PC-3 (cell line): Measurements from ENCODE around the gene TSHZ2. TPM values are rescaled to one million over a fixed set of nuclear protein-coding genes. Genes with fewer than 3 reads are reported as not detected.

Experiments used
- ATAC-seq: fragments of 200-7000 bp; cut with Tn5 transposase; 2 replicates; pipeline ENCODE4 v1.9.1; 2020; ENCODE audit warnings: mild to moderate bottlenecking, moderate library complexity
- BruUV-seq: library from RNA; stranded (reverse); fragments of 400-500 nt; replicated peaks from 2 replicates; lab custom pipeline; 2021; lab: Mats Ljungman, UMichigan
- CTCF ChIA-PET: fragments of 300-600 bp; sonication (Branson Sonifier 250); formaldehyde crosslinking; loops from one replicate; lab custom pipeline; 2022; ENCODE audit warnings: antibody characterized with exemption; lab: Charles Lee
- POLR2A ChIA-PET: fragments of 300-600 bp; sonication (Branson Sonifier 250); formaldehyde crosslinking; loops from one replicate; lab custom pipeline; 2022; ENCODE audit warnings: antibody characterized with exemption; ENCODE audit not compliant: unreplicated experiment; lab: Charles Lee
- DNase-seq: peaks from one replicate; pipeline ENCODE4 v3.0.0-alpha.2; 2015
- H2AFZ ChIP-seq: fragments of 300-600 bp; sonication (generic); 2 replicates; pipeline ENCODE4 v1.6.0; 2016; ENCODE audit warnings: antibody characterized with exemption, low read length
- H3F3A ChIP-seq: fragments of 300-600 bp; sonication (generic); one replicate; pipeline ENCODE4 v1.6.0; 2017; ENCODE audit warnings: antibody characterized with exemption, low read length, control low read depth, mild to moderate bottlenecking; ENCODE audit not compliant: unreplicated experiment
- H3K27ac ChIP-seq: fragments of 300-600 bp; sonication (generic); 2 replicates; pipeline ENCODE4 v1.5.1; 2016; ENCODE audit warnings: mild to moderate bottlenecking, low read length
- H3K27me3 ChIP-seq: fragments of 300-600 bp; sonication (generic); 2 replicates; pipeline ENCODE4 v1.6.1; 2016; ENCODE audit warnings: low read length, mixed read lengths
- H3K36me3 ChIP-seq: fragments of 300-600 bp; sonication (generic); 2 replicates; pipeline ENCODE4 v1.6.1; 2016; ENCODE audit warnings: low read depth, mixed run types, low read length, mixed read lengths
- H3K4me1 ChIP-seq: fragments of 300-600 bp; sonication (generic); 2 replicates; pipeline ENCODE4 v1.5.1; 2016; ENCODE audit warnings: low read length; ENCODE audit not compliant: insufficient read depth
- H3K4me2 ChIP-seq: fragments of 300-600 bp; sonication (generic); 2 replicates; pipeline ENCODE4 v1.6.0; 2016; ENCODE audit warnings: low read length
- H3K4me3 ChIP-seq: fragments of 300-600 bp; sonication (generic); 2 replicates; pipeline ENCODE4 v1.5.1; 2016; ENCODE audit warnings: mild to moderate bottlenecking, low read length, mixed read lengths
- H3K79me2 ChIP-seq: fragments of 300-600 bp; sonication (generic); 2 replicates; pipeline ENCODE4 v1.6.1; 2017; ENCODE audit warnings: low read length, mixed read lengths
- H3K9ac ChIP-seq: fragments of 300-600 bp; sonication (generic); 2 replicates; pipeline ENCODE4 v1.6.0; 2016; ENCODE audit warnings: mild to moderate bottlenecking, low read length
- H3K9me2 ChIP-seq: fragments of 300-600 bp; sonication (generic); replicated peaks from 2 replicates; pipeline ENCODE4 v1.6.1; 2016; ENCODE audit warnings: mixed run types, low read length, mixed read lengths
- H3K9me3 ChIP-seq: fragments of 300-600 bp; sonication (generic); 2 replicates; pipeline ENCODE4 v1.6.1; 2016; ENCODE audit warnings: low read length, mixed read lengths
- H4K20me1 ChIP-seq: fragments of 300-600 bp; sonication (generic); 2 replicates; pipeline ENCODE4 v1.6.1; 2016; ENCODE audit warnings: low read length, mixed read lengths
- EZH2 ChIP-seq: fragments of 300-600 bp; sonication (generic); IDR thresholded peaks from one replicate; pipeline ENCODE4 v1.6.1; 2017; ENCODE audit warnings: antibody characterized with exemption, mild to moderate bottlenecking, low read length; ENCODE audit not compliant: unreplicated experiment
- EZH2phosphoT487 ChIP-seq: fragments of 300-600 bp; sonication (generic); IDR thresholded peaks from 2 replicates; pipeline ENCODE4 v1.6.1; 2018; ENCODE audit warnings: mild to moderate bottlenecking, antibody characterized with exemption, low read length, borderline replicate concordance
- intact Hi-C: fragments of 100-400 bp; cut with micrococcal nuclease; formaldehyde crosslinking; loops from 2 replicates; pipeline ENCODE4 v1.9.0; 2023
- total RNA-seq: library from RNA; depleted of rRNA; stranded (reverse); fragments of >200 nt; gene quantifications from 2 replicates; pipeline ENCODE4 v1.2.3, GENCODE V29; 2014
- TF ChIP-seq, protein P1 (sequence below): fragments of 300-600 bp; sonication (generic); conservative IDR thresholded peaks from 2 replicates; pipeline ENCODE4 v1.5.1; 2017; ENCODE audit warnings: antibody characterized with exemption, low read depth, mild to moderate bottlenecking, low read length

TSHZ2 gene
- total RNA-seq, 1 experiment from 2014 or later: not detected

DNA sequence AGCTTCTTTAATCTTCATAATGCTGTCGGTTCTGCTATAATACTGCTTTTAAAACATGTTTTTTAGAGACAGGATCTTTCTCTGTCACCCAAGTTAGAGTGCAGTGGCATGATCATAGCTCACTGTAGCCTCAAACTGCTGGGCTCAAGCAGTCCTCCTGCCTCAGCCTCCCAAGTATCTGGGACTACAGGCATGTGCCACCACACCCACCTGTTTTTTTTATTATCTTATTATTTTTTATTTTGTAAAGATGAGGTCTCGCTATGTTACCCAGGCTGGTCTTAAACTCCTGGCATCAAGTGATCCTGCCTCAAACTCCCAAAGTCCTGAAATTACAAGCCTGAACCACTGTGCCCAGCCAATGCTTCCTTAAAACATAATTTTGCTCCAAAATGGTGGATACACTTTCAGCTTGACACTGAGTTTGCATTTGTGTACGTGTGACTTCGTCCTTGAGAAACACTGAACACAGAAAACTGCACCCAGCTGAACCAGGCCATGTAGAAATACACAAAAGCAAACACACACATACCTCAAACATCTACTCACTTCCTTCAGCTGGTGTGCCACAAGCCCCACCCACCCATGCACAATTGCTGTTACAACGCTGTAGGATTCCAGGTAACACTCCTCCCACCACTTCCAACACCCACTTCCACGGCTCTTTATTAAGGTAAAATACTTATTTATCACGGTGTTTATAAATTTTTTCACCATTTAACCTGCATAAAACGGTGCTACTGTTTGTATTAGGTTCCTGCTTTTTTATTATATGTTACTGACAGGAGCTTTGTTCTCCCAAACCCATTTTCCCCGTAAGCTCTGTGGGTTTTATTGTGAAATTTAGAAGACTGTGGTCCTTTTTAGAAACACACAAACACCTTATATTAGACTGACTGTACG lies 109.1 kb downstream of the TSHZ2 start:
- Histone ChIP-seq H3K4me2 (no peak overlapping the region), H3K79me2 (no peaks in the 10 kb centered on the region), H3K9ac (no peak overlapping the region), H3K27me3 (peaks cover 8% of the 10 kb centered on the region), H2AFZ (no peak overlapping the region), H3K9me3 (peaks cover 5% of the 10 kb centered on the region; the same call in 1 of the 2 replicates), H3K9me2 (no peaks in the 10 kb centered on the region), H3K27ac (no peak overlapping the region), H3K36me3 (no peaks in the 10 kb centered on the region), H3F3A (no peaks in the 10 kb centered on the region), H3K4me1 (peaks cover 4% of the 10 kb centered on the region; the same call in 1 of the 2 replicates), H3K4me3 (no peak overlapping the region), H4K20me1 (no peaks in the 10 kb centered on the region)
- BruUV-seq: no TSS peak
- DNase-seq (peak; percentile 51), ATAC-seq (no peak)
- intact Hi-C loops: no loop called here
- TF ChIP-seq EZH2: no peak
- TF ChIP-seq EZH2phosphoT487: no peak
- TF ChIP-seq, protein P1, sequence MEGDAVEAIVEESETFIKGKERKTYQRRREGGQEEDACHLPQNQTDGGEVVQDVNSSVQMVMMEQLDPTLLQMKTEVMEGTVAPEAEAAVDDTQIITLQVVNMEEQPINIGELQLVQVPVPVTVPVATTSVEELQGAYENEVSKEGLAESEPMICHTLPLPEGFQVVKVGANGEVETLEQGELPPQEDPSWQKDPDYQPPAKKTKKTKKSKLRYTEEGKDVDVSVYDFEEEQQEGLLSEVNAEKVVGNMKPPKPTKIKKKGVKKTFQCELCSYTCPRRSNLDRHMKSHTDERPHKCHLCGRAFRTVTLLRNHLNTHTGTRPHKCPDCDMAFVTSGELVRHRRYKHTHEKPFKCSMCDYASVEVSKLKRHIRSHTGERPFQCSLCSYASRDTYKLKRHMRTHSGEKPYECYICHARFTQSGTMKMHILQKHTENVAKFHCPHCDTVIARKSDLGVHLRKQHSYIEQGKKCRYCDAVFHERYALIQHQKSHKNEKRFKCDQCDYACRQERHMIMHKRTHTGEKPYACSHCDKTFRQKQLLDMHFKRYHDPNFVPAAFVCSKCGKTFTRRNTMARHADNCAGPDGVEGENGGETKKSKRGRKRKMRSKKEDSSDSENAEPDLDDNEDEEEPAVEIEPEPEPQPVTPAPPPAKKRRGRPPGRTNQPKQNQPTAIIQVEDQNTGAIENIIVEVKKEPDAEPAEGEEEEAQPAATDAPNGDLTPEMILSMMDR: no peak
- CTCF ChIA-PET: no interaction called here
- POLR2A ChIA-PET: no interaction called here

DNA sequence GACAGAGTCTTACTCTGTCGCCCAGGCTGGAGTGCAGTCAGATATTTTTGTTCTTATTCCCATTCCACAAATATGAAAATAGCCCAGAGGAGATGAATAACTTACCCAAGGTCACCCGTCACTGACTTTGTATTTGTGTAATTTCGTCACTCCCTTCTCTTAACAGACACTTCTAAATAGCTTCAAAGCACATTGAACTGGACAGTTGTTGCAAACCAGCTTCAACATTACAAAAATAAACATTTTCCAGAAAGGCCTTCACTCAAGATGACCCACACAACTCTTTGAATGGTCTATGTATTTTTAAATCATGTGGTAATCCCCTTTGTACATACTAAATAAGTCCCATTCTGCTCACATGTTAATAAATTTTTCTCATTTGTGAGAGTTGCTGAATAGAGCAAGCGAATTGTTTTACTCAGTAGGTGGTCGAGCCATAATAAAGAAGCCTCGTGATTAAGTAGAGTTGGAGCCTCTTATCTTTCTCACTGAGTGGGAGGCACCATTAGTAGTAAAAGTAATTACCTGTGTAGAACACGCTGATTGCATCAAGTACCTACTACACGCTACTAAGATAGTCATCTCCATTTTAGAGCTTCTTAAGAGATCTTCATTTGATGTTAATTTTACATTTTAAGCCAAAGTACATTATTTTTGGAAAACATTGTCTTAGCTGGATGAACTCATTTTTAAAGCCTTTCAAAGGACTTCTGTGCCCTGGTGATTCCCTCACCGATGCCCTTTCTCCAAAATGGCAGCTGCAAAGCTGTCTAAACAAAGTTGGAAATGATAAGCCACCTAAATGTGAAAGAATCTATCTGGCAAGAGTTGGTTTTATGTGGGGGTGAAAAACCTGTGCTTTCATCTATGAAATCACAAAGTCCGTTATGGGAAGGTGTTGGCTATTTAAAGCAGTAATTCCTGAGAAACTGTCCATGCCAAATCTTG lies 110.0 kb downstream of the TSHZ2 start:
- Histone ChIP-seq H3K4me2 (no peak overlapping the region), H3K9me3 (peaks cover 5% of the 10 kb centered on the region; the same call in 1 of the 2 replicates), H3K27ac (no peak overlapping the region), H2AFZ (no peak overlapping the region), H3K4me1 (peaks cover 4% of the 10 kb centered on the region; the same call in 1 of the 2 replicates), H3F3A (no peaks in the 10 kb centered on the region), H3K9me2 (no peaks in the 10 kb centered on the region), H3K9ac (no peak overlapping the region), H3K36me3 (no peaks in the 10 kb centered on the region), H4K20me1 (no peaks in the 10 kb centered on the region), H3K79me2 (no peaks in the 10 kb centered on the region), H3K27me3 (peaks cover 15% of the 10 kb centered on the region), H3K4me3 (no peak overlapping the region)
- intact Hi-C loops: no loop called here
- CTCF ChIA-PET: no interaction called here
- POLR2A ChIA-PET: no interaction called here
- BruUV-seq: no TSS peak
- ATAC-seq: no peak
- DNase-seq: no peak
- no peak for TF ChIP-seq EZH2
- TF ChIP-seq, protein P1: no peak
- TF ChIP-seq EZH2phosphoT487: no peak
